Measurements from ENCODE around the gene EFCAB9. TPM values are rescaled to one million over a fixed set of nuclear protein-coding genes. Genes with fewer than 3 reads are reported as not detected.

The EFCAB9 gene
- total RNA-seq, 1 experiment from 2014 or later, result not detected

- DNase-seq (ENCODE audit: low spot score), result no peak
- Mint-ChIP-seq H3K9me3 (peaks cover 3% of the 10 kb centered on the region; the same call in 1 of the 2 replicates), H3K4me3 (no peak overlapping the region), H3K27me3 (ENCODE audit: low read depth) (no peaks in the 10 kb centered on the region; the same call in 1 of the 2 replicates), H3K27ac (peak overlapping the region; percentile 90), H3K4me1 (peaks cover 36% of the 10 kb centered on the region), H3K36me3 (peaks cover 4% of the 10 kb centered on the region; the same call in 1 of the 2 replicates)
- POLR2A ChIA-PET, result interaction anchor here (0.6 kb wide), 1 partner anchor 21 kb away, joined by 5 read pairs; no protein-coding TSS in a partner anchor
- CTCF ChIA-PET, result interaction anchor here (0.5 to 2.1 kb wide), 10 partner anchors 8 to 128 kb away, joined by 3 to 5 read pairs (median 3); partner anchors contain the start of gene STK10
- TF ChIP-seq ZNF423 (CRISPR knock-in tag; IDR thresholded peaks at IDR 0.05) (peak; percentile 91), NR1H2 (CRISPR knock-in tag; IDR thresholded peaks at IDR 0.05) (no peak), RELA (CRISPR knock-in tag; IDR thresholded peaks at IDR 0.05; ENCODE audit: borderline replicate concordance) (no peak), HMGA2 (CRISPR knock-in tag; IDR thresholded peaks at IDR 0.05) (no peak)
- ATAC-seq, result peak; percentile 7; the same call in 1 of the 2 replicates
These were observed 15.5 kb upstream of the EFCAB9 start for GRCh38 chr5:172178301-172178987.

- CTCF ChIA-PET, result interaction anchor here (0.5 to 2.1 kb wide), 11 partner anchors 9 to 129 kb away, joined by 3 to 12 read pairs (median 3); partner anchors contain the start of gene STK10
These were observed 14.7 kb upstream of the EFCAB9 start for GRCh38 chr5:172178991-172179989.

GRCh38 chr5:172180936-172181335 lies 13.0 kb upstream of the EFCAB9 start:
- ATAC-seq (no peak), DNase-seq (ENCODE audit: low spot score) (no peak)
- no peak for TF ChIP-seq STAT6 (CRISPR knock-in tag; conservative IDR thresholded peaks at IDR 0.05; ENCODE audit: low read depth)
- TF ChIP-seq E2F4 (CRISPR knock-in tag; IDR thresholded peaks at IDR 0.05; ENCODE audit: borderline replicate concordance, low read depth), result no peak
- TF ChIP-seq ATF3 (CRISPR knock-in tag; conservative IDR thresholded peaks at IDR 0.05), result no peak
- no peak for TF ChIP-seq GTF2I (CRISPR knock-in tag; conservative IDR thresholded peaks at IDR 0.05)
- no peak for TF ChIP-seq CREM (CRISPR knock-in tag; IDR thresholded peaks at IDR 0.05)
- TF ChIP-seq TEAD1 (CRISPR knock-in tag; IDR thresholded peaks at IDR 0.05), result no peak
- Mint-ChIP-seq H3K9me3 (peaks cover 3% of the 10 kb centered on the region; the same call in 1 of the 2 replicates), H3K4me3 (no peak overlapping the region), H3K4me1 (peaks cover 29% of the 10 kb centered on the region), H3K36me3 (peaks cover 4% of the 10 kb centered on the region; the same call in 1 of the 2 replicates), H3K27me3 (ENCODE audit: low read depth) (no peaks in the 10 kb centered on the region; the same call in 1 of the 2 replicates), H3K27ac (no peak overlapping the region)
- ChIA-PET POLR2A (no interaction called here), CTCF (no interaction called here)

More at GRCh38 chr5:172178991-172179989, 14.7 kb upstream of the EFCAB9 start:
- no peaks in the 10 kb centered on the region; the same call in 1 of the 2 replicates for H3K27me3 Mint-ChIP-seq (ENCODE audit: low read depth)
- ATAC-seq (peak; percentile 40), DNase-seq (ENCODE audit: low spot score) (no peak)
- no peak overlapping the region for H3K4me3 Mint-ChIP-seq
- peaks cover 4% of the 10 kb centered on the region; the same call in 1 of the 2 replicates for H3K36me3 Mint-ChIP-seq
- H3K4me1 Mint-ChIP-seq, result peaks cover 28% of the 10 kb centered on the region
- peak overlapping the region; percentile 89 for H3K27ac Mint-ChIP-seq
- TF ChIP-seq MLX (CRISPR knock-in tag; IDR thresholded peaks at IDR 0.05) (no peak), NFYB (CRISPR knock-in tag; conservative IDR thresholded peaks at IDR 0.05; ENCODE audit: low read depth) (no peak), HMGXB4 (CRISPR knock-in tag; IDR thresholded peaks at IDR 0.05) (no peak), NR2C2 (CRISPR knock-in tag; IDR thresholded peaks at IDR 0.05) (no peak), ZSCAN18 (CRISPR knock-in tag; IDR thresholded peaks at IDR 0.05) (no peak), ZNF263 (CRISPR knock-in tag; IDR thresholded peaks at IDR 0.05; ENCODE audit: low read depth) (no peak)
- POLR2A ChIA-PET, result interaction anchor here (0.6 kb wide), 1 partner anchor 20 kb away, joined by 5 read pairs; no protein-coding TSS in a partner anchor
- H3K9me3 Mint-ChIP-seq, result peaks cover 3% of the 10 kb centered on the region; the same call in 1 of the 2 replicates

All from WTC11 (cell line).